CD4-positive, alpha-beta T cell (primary cell): ENCODE measurements around the gene HECTD3. TPM values are rescaled to one million over a fixed set of nuclear protein-coding genes. Genes with fewer than 3 reads are reported as not detected.
A peak's percentile ranks its signal among the peaks of the same experiment; 100 is the strongest.

Experiments used
- ATAC-seq: fragments of 200-7000 bp; cut with Tn5 transposase; one replicate; pipeline ENCODE4 v1.10.0; 2022; ENCODE audit warnings: mild to moderate bottlenecking; ENCODE audit not compliant: poor library complexity
- CTCF ChIA-PET: fragments of 350-600 bp; sonication (Branson Sonifier 250); formaldehyde crosslinking; loops from one replicate; lab custom pipeline; 2021; ENCODE audit warnings: antibody characterized with exemption, inconsistent platforms; lab: Charles Lee
- POLR2A ChIA-PET: fragments of 350-600 bp; sonication (Branson Sonifier 250); formaldehyde crosslinking; loops from one replicate; lab custom pipeline; 2021; ENCODE audit warnings: antibody characterized with exemption, inconsistent platforms; lab: Charles Lee
- DNase-seq, 14 experiments: peaks; one replicate each; pipeline ENCODE4 v3.0.0-alpha.2; 2013 to 2020; ENCODE audit warnings: mixed read lengths in 2 of 14
- H3K27ac ChIP-seq, 2 donors: one replicate each; pipeline versions ENCODE4 v1.5.1 to v1.7.0; 2013; ENCODE audit warnings: low read length in 2 of 2, low read depth in 1 of 2, mild to moderate bottlenecking in 1 of 2
- H3K27me3 ChIP-seq, 2 experiments: 1 replicate in 1 of 2; 2 replicates in 1 of 2; pipeline versions ENCODE4 v1.6.1 to v1.7.0; 2013; ENCODE audit warnings: low read length in 2 of 2, control low read depth in 1 of 2, mild to moderate bottlenecking in 1 of 2, moderate library complexity in 1 of 2; ENCODE audit not compliant: insufficient read depth in 2 of 2, control insufficient read depth in 1 of 2
- H3K36me3 ChIP-seq: one replicate; pipeline ENCODE4 v1.6.1; 2013; ENCODE audit warnings: low read length, control low read depth; ENCODE audit not compliant: insufficient read depth
- H3K4me1 ChIP-seq: one replicate; pipeline ENCODE4 v1.6.1; 2013; ENCODE audit warnings: low read length, control low read depth; ENCODE audit not compliant: insufficient read depth
- H3K4me3 ChIP-seq: one replicate; pipeline ENCODE4 v1.5.1; 2013; ENCODE audit warnings: mild to moderate bottlenecking, low read length, moderate library complexity
- H3K9me3 ChIP-seq, 2 experiments: 1 replicate in 1 of 2; 2 replicates in 1 of 2; pipeline versions ENCODE4 v1.6.1 to v1.7.0; 2013; ENCODE audit warnings: low read length in 2 of 2, mild to moderate bottlenecking in 2 of 2, control low read depth in 1 of 2, moderate library complexity in 1 of 2; ENCODE audit not compliant: control insufficient read depth in 1 of 2, insufficient read depth in 1 of 2
- H3K27ac Mint-ChIP-seq: one replicate; pipeline ENCODE4 v1.8.0; 2020; ENCODE audit warnings: mixed read lengths
- H3K27me3 Mint-ChIP-seq: one replicate; pipeline ENCODE4 v1.8.0; 2021; ENCODE audit warnings: mixed read lengths
- H3K36me3 Mint-ChIP-seq: one replicate; pipeline ENCODE4 v1.8.0; 2021; ENCODE audit warnings: low read depth, mixed read lengths
- H3K4me1 Mint-ChIP-seq: one replicate; pipeline ENCODE4 v1.8.0; 2021; ENCODE audit warnings: low read depth, mixed read lengths
- H3K4me3 Mint-ChIP-seq: one replicate; pipeline ENCODE4 v1.8.0; 2020; ENCODE audit warnings: mild to moderate bottlenecking, mixed read lengths
- H3K9me3 Mint-ChIP-seq: one replicate; pipeline ENCODE4 v1.8.0; 2020; ENCODE audit warnings: mixed read lengths
- CTCF ChIP-seq: fragments of 200-600 bp; IDR thresholded peaks from one replicate; pipeline ENCODE4 v1.8.0; 2022; ENCODE audit warnings: antibody characterized with exemption, mild to moderate bottlenecking
- intact Hi-C, 2 experiments: fragments of 100-400 bp; cut with DNase I in 1 of 2; cut with micrococcal nuclease in 1 of 2; formaldehyde crosslinking; loops; one replicate each; pipeline versions ENCODE4 v1.15.1 to v1.9.0; 2023 to 2025; cut with DNase I, micrococcal nuclease
- total RNA-seq, 174 experiments: library from RNA in 2 of 174; stranded (reverse) in 2 of 174; gene quantifications; one replicate each; pipeline ENCODE4 v1.2.3 and lab custom pipeline; 2021 to 2026

HECTD3 gene
- total RNA-seq, 2 experiments from 2014 or later, result 31.5 to 33.7 TPM

- POLR2A ChIA-PET, result interaction anchor here (0.7 to 6.9 kb wide), 38 partner anchors 9 to 675 kb away, joined by 3 to 141 read pairs (median 6); partner anchors contain the start of genes AKR1A1, ARMH1, BEST4 and BTBD19
- H3K9me3 ChIP-seq, result no peaks in the 10 kb centered on the region
- H3K27me3 ChIP-seq, result no peaks in the 10 kb centered on the region
- Mint-ChIP-seq H3K4me3 (peak within 1 kb of the TSS; percentile 89), H3K27me3 (no peaks in the 10 kb centered on the region), H3K9me3 (no peaks in the 10 kb centered on the region), H3K36me3 (peaks cover 60% of the 10 kb centered on the region), H3K27ac (peak within 1 kb of the TSS; percentile 91), H3K4me1 (peaks cover 61% of the 10 kb centered on the region)
- peak; percentile 77 to 96 (median 86) for DNase-seq
- peaks cover 41% of the 10 kb centered on the region for H3K36me3 ChIP-seq
- intact Hi-C loops, result loop anchor here (1.0 to 10.0 kb wide), 11 partner anchors 25 to 675 kb away; partner anchors contain the start of genes EIF2B3 (in 2 of the 2), GPBP1L1 (in 2 of the 2), TMEM69 (in 2 of the 2) and BTBD19 (in 1 of the 2)
- peaks cover 63% of the 10 kb centered on the region for H3K4me1 ChIP-seq
- peak within 1 kb of the TSS; percentile 84 for H3K4me3 ChIP-seq
- CTCF ChIA-PET, result interaction anchor here (0.6 to 6.4 kb wide), 6 partner anchors 26 to 480 kb away, joined by 3 to 66 read pairs (median 7); partner anchors contain the start of genes EIF2B3, RNU5D-1 and TESK2
- no peak for TF ChIP-seq CTCF
- peak within 1 kb of the TSS; percentile 59 to 62 for H3K27ac ChIP-seq
- peak; percentile 82 for ATAC-seq
These were observed 914 bp upstream of the HECTD3 start, which contains the start of gene UROD for GRCh38 chr1:45011837-45012638. UROD (plus strand) TSS chr1:45012254; CDS start chr1:45012266, 12 bp downstream.

- ChIA-PET CTCF (interaction anchor here (0.6 to 6.4 kb wide), 8 partner anchors 24 to 482 kb away, joined by 3 to 66 read pairs (median 5); partner anchors contain the start of genes EIF2B3, RNU5D-1 and TESK2), POLR2A (interaction anchor here (0.7 to 6.9 kb wide), 26 partner anchors 9 to 677 kb away, joined by 3 to 141 read pairs (median 10); partner anchors contain the start of genes ARMH1, BEST4, BTBD19 and CCDC163)
- H3K9me3 Mint-ChIP-seq, result no peaks in the 10 kb centered on the region
- peaks cover 74% of the 10 kb centered on the region for H3K36me3 Mint-ChIP-seq
- H3K4me1 Mint-ChIP-seq, result peaks cover 61% of the 10 kb centered on the region
- H3K27me3 Mint-ChIP-seq, result no peaks in the 10 kb centered on the region
- Histone ChIP-seq H3K4me1 (peaks cover 63% of the 10 kb centered on the region), H3K36me3 (peaks cover 55% of the 10 kb centered on the region), H3K4me3 (peak overlapping the region; percentile 84), H3K9me3 (no peaks in the 10 kb centered on the region), H3K27me3 (no peaks in the 10 kb centered on the region), H3K27ac (peak overlapping the region in 1 of 2 donors; percentile 62)
- DNase-seq (peak in 8 of 14 experiments; percentile 16 to 64 (median 36)), ATAC-seq (peak; percentile 15)
- TF ChIP-seq CTCF, result no peak
- H3K27ac Mint-ChIP-seq, result peak overlapping the region; percentile 76
- peak overlapping the region; percentile 91 for H3K4me3 Mint-ChIP-seq
- intact Hi-C loops, result loop anchor here (2.0 to 10.0 kb wide), 8 partner anchors 173 to 677 kb away; partner anchors contain the start of genes GPBP1L1 (in 2 of the 2), TMEM69 (in 2 of the 2), BTBD19 (in 1 of the 2) and DYNLT4 (in 1 of the 2)
These were observed 919 bp downstream of the HECTD3 start for GRCh38 chr1:45009956-45010854.
